Measurements from ENCODE around the gene DNAH8. TPM values are rescaled to one million over a fixed set of nuclear protein-coding genes. Genes with fewer than 3 reads are reported as not detected.

Gene DNAH8
- total RNA-seq, 4 donors from 2014 or later, result under 0.01 TPM; not detected in 3

- Histone ChIP-seq H3K4me3 (no peak overlapping the region), H3K27ac (replicated peaks in 1 of 4) (no peak overlapping the region), H3K36me3 (no peaks in the 10 kb centered on the region), H3K9me3 (no peaks in the 10 kb centered on the region), H3K27me3 (peaks cover 0 to 42% (median 0%) of the 10 kb centered on the region in 4 donors), H3K4me1 (no peaks in the 10 kb centered on the region)
- intact Hi-C loops (cut with DNase I), result no loop called here
- no peak for DNase-seq (ENCODE audit: extremely low spot score)
- 72% methylated on average over 7 of the region's 7 CpGs for WGBS
- TF ChIP-seq POLR2A (IDR thresholded peaks at IDR 0.05; ENCODE audit: low read depth) (no peak), POLR2AphosphoS5 (IDR thresholded peaks at IDR 0.05) (no peak), EP300 (IDR thresholded peaks at IDR 0.05) (no peak), CTCF (IDR thresholded peaks at IDR 0.05) (no peak)
Measured at GRCh38 chr6:39060467-39061160, 345.5 kb downstream of the DNAH8 start.

GRCh38 chr6:39061182-39061581 is 346.1 kb downstream of the DNAH8 start:
- no peak overlapping the region for H3K4me3 ChIP-seq
- no peaks in the 10 kb centered on the region for H3K36me3 ChIP-seq
- H3K9me3 ChIP-seq, result no peaks in the 10 kb centered on the region
- intact Hi-C loops (cut with DNase I), result no loop called here
- no peak for DNase-seq (ENCODE audit: extremely low spot score)
- H3K27ac ChIP-seq (replicated peaks in 1 of 4), result no peak overlapping the region
- TF ChIP-seq EP300 (IDR thresholded peaks at IDR 0.05), result no peak
- no peak for TF ChIP-seq POLR2AphosphoS5 (IDR thresholded peaks at IDR 0.05)
- no peak for TF ChIP-seq CTCF (IDR thresholded peaks at IDR 0.05)
- no peak for TF ChIP-seq POLR2A (IDR thresholded peaks at IDR 0.05; ENCODE audit: low read depth)
- peaks cover 0 to 43% (median 0%) of the 10 kb centered on the region in 4 donors for H3K27me3 ChIP-seq
- 66% methylated on average over 6 of the region's 6 CpGs for whole genome bisulfite sequencing
- no peaks in the 10 kb centered on the region for H3K4me1 ChIP-seq

- intact Hi-C loops (cut with DNase I), result no loop called here
- Histone ChIP-seq H3K9me3 (no peaks in the 10 kb centered on the region), H3K27ac (replicated peaks in 1 of 4) (no peak overlapping the region), H3K4me3 (no peak overlapping the region), H3K36me3 (no peaks in the 10 kb centered on the region), H3K4me1 (no peaks in the 10 kb centered on the region), H3K27me3 (peaks cover 0 to 46% (median 0%) of the 10 kb centered on the region in 4 donors)
- DNase-seq (ENCODE audit: extremely low spot score), result no peak
- TF ChIP-seq POLR2A (IDR thresholded peaks at IDR 0.05; ENCODE audit: low read depth), result no peak
- TF ChIP-seq CTCF (IDR thresholded peaks at IDR 0.05), result no peak
- no peak for TF ChIP-seq POLR2AphosphoS5 (IDR thresholded peaks at IDR 0.05)
- TF ChIP-seq EP300 (IDR thresholded peaks at IDR 0.05), result no peak
- 80% methylated on average over 2 of the region's 3 CpGs for WGBS
Measured at GRCh38 chr6:39061588-39061987, 346.5 kb downstream of the DNAH8 start.

- WGBS, result 68% methylated on average over 7 of the region's 10 CpGs
- intact Hi-C loops (cut with DNase I), result no loop called here
Measured at GRCh38 chr6:39062014-39062740, 347.1 kb downstream of the DNAH8 start.

More at GRCh38 chr6:39062014-39062740, 347.1 kb downstream of the DNAH8 start:
- Histone ChIP-seq H3K27ac (replicated peaks in 1 of 4) (no peak overlapping the region), H3K9me3 (no peaks in the 10 kb centered on the region), H3K4me1 (no peaks in the 10 kb centered on the region), H3K27me3 (peaks cover 0 to 48% (median 0%) of the 10 kb centered on the region in 4 donors), H3K4me3 (no peak overlapping the region), H3K36me3 (no peaks in the 10 kb centered on the region)
- TF ChIP-seq POLR2A (IDR thresholded peaks at IDR 0.05; ENCODE audit: low read depth) (no peak), POLR2AphosphoS5 (IDR thresholded peaks at IDR 0.05) (no peak), CTCF (IDR thresholded peaks at IDR 0.05) (no peak), EP300 (IDR thresholded peaks at IDR 0.05) (no peak)
- no peak for DNase-seq (ENCODE audit: extremely low spot score)

Measured in esophagus muscularis mucosa (tissue), 4 donors.